HepG2 (cell line): Measurements from ENCODE around the gene DNLZ. TPM values are rescaled to one million over a fixed set of nuclear protein-coding genes. Genes with fewer than 3 reads are reported as not detected.

Experiments used
- CCDC6 ChIP-seq: sonication (generic); formaldehyde crosslinking; IDR thresholded peaks from 2 replicates; pipeline ENCODE4 v1.8.1; 2022; ENCODE audit warnings: mild to moderate bottlenecking, missing genetic modification reagents, moderate library complexity
- GATAD2A ChIP-seq: IDR thresholded peaks from 2 replicates; pipeline ENCODE4 v1.6.1; 2016
- MTA3 ChIP-seq: sonication (generic); formaldehyde crosslinking; IDR thresholded peaks from 2 replicates; pipeline ENCODE4 v1.4.0; 2020; ENCODE audit warnings: missing genetic modification reagents
- NR2C2 ChIP-seq: sonication (generic); formaldehyde crosslinking; IDR thresholded peaks from 2 replicates; pipeline ENCODE4 v1.4.0; 2020; ENCODE audit warnings: missing genetic modification reagents, mild to moderate bottlenecking, moderate library complexity, borderline replicate concordance
- RAD21 ChIP-seq: fragments of 450-650 bp; formaldehyde crosslinking; IDR thresholded peaks from 2 replicates; pipeline ENCODE4 v1.5.0; 2020; ENCODE audit warnings: mild to moderate bottlenecking
- SMC3 ChIP-seq: IDR thresholded peaks from 2 replicates; pipeline ENCODE4 v1.6.1; 2011; ENCODE audit warnings: low read length, improper control_type of control experiment
- SOX5 ChIP-seq: IDR thresholded peaks from 2 replicates; pipeline ENCODE4 v1.6.1; 2016; ENCODE audit warnings: borderline replicate concordance
- STAG1 ChIP-seq: sonication (generic); formaldehyde crosslinking; IDR thresholded peaks from 2 replicates; pipeline ENCODE4 v1.4.0; 2020; ENCODE audit warnings: missing genetic modification reagents
- SYNCRIP ChIP-seq: fragments of 200-400 bp; formaldehyde crosslinking; IDR thresholded peaks from 2 replicates; pipeline ENCODE4 v1.6.1; 2018; ENCODE audit warnings: mild to moderate bottlenecking, low read depth, low read length; ENCODE audit not compliant: insufficient read depth
- TARDBP ChIP-seq: sonication (generic); formaldehyde crosslinking; IDR thresholded peaks from 2 replicates; pipeline ENCODE4 v1.8.0; 2022; ENCODE audit warnings: mild to moderate bottlenecking, missing genetic modification reagents
- YEATS2 ChIP-seq: sonication (generic); formaldehyde crosslinking; IDR thresholded peaks from 2 replicates; pipeline ENCODE4 v1.4.0; 2020; ENCODE audit warnings: missing genetic modification reagents, borderline replicate concordance
- ZNF10 ChIP-seq: sonication (generic); formaldehyde crosslinking; IDR thresholded peaks from 2 replicates; pipeline ENCODE4 v1.4.0; 2020; ENCODE audit warnings: mild to moderate bottlenecking, low read depth, missing genetic modification reagents, borderline replicate concordance
- ZNF263 ChIP-seq: sonication (generic); formaldehyde crosslinking; IDR thresholded peaks from 2 replicates; pipeline ENCODE4 v1.4.0; 2020; ENCODE audit warnings: missing genetic modification reagents
- ZNF570 ChIP-seq: sonication (generic); formaldehyde crosslinking; IDR thresholded peaks from 2 replicates; pipeline ENCODE4 v1.4.0; 2020; ENCODE audit warnings: mild to moderate bottlenecking, missing genetic modification reagents, borderline replicate concordance
- ZNF720 ChIP-seq: sonication (generic); formaldehyde crosslinking; IDR thresholded peaks from 2 replicates; pipeline ENCODE4 v1.4.0; 2020; ENCODE audit warnings: missing genetic modification reagents
- ZNF883 ChIP-seq: sonication (generic); formaldehyde crosslinking; IDR thresholded peaks from 2 replicates; pipeline ENCODE4 v1.5.1; 2020; ENCODE audit warnings: mild to moderate bottlenecking, missing genetic modification reagents; ENCODE audit errors: not compliant biosample characterization
- polyA plus RNA-seq, 8 experiments: library from polyadenylated mRNA; depleted of rRNA in 3 of 8; stranded (reverse) in 7 of 8; unstranded in 1 of 8; fragments of >200 nt; fragmentation: Illumina TruSeq in 4 of 8; extraction: Trizol in 4 of 8; gene quantifications; 2 replicates each; pipeline versions ENCODE4 v1.2.1 to v1.2.3, GENCODE V29; 2011 to 2016; ENCODE audit warnings: low read depth in 4 of 8, missing spikeins in 1 of 8, mixed read lengths in 1 of 8; ENCODE audit not compliant: insufficient read depth in 1 of 8
- total RNA-seq, 5 experiments: library from RNA; depleted of rRNA; stranded (reverse); fragments of >200 nt; fragmentation: Illumina TruSeq; extraction: Trizol; gene quantifications; 2 replicates each; pipeline ENCODE4 v1.2.3, GENCODE V29; 2016; ENCODE audit warnings: low read depth in 1 of 5
- TF ChIP-seq, protein P1 (sequence below): IDR thresholded peaks from 2 replicates; pipeline ENCODE4 v1.6.1; 2016; ENCODE audit warnings: mild to moderate bottlenecking
- TF ChIP-seq, protein P2 (sequence below): sonication (generic); formaldehyde crosslinking; IDR thresholded peaks from 2 replicates; pipeline ENCODE4 v1.5.0; 2020; ENCODE audit warnings: mild to moderate bottlenecking, missing genetic modification reagents, borderline replicate concordance
- TF ChIP-seq, protein P3 (sequence below): fragments of 450-650 bp; IDR thresholded peaks from 2 replicates; pipeline ENCODE4 v1.6.1; 2017
- TF ChIP-seq, protein P4 (sequence below): sonication (generic); formaldehyde crosslinking; IDR thresholded peaks from 2 replicates; pipeline ENCODE4 v1.4.0; 2020; ENCODE audit warnings: missing genetic modification reagents, borderline replicate concordance

DNLZ gene
- total and polyA plus RNA-seq, 2 of the 13 experiments (the other 11 are each of a cell fraction or from before 2014, with no cell fraction given): 3.4 to 8.0 TPM

DNA sequence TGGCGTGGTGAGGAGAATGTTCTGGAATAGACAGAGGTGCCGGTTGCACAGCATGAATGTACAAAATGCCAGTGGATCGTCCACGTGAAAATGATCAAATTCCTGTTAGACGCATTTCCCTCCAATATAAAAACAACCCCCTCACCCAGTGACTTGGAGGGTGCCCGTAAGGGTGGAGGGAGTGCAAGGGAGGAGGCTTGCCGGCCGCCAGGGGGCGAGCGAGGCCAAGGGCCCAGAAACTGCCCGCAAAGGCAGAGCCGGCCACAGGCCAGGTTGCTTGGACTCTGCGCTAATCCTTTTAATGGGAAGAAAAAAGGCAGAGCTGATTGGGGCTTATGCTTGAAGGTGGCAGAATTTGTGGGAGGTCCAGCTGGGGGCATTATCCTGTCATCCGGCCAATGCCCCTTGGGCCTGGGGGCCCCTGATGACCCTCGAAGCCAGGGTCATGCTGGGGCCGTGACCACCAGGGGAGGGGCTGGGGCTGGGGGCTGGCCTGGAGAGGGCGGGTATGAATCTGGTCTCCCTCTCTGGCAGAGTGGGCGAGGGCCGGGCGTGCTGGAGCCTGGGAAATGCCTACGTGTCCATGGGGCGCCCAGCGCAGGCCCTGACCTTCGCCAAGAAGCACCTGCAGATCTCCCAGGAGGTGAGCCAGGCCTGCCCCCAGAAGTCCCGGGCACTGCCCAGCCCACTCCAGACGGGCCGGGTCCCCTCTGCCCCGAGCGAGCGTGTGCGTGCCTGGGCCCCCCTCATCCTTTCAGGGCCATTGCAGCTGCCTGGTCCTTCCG is 24.2 kb downstream of the DNLZ start (continued):
- TF ChIP-seq SMC3 (peak; percentile 55; the same call in 1 of the 2 replicates), ZNF883 (peak; percentile 35), RAD21 (CRISPR knock-in tag) (peak; percentile 90), ZNF570 (CRISPR knock-in tag) (no peak), NR2C2 (peak; percentile 31; the same call in 1 of the 2 replicates), TARDBP (CRISPR knock-in tag) (no peak), YEATS2 (peak; percentile 35; the same call in 1 of the 2 replicates), ZNF10 (CRISPR knock-in tag) (no peak), GATAD2A (CRISPR knock-in tag) (0 out of 2 replicates have a peak, but pooled peaks have one; percentile 41), SYNCRIP (no peak), STAG1 (CRISPR knock-in tag) (peak; percentile 87), ZNF263 (CRISPR knock-in tag) (no peak), SOX5 (CRISPR knock-in tag) (peak; percentile 11; the same call in 1 of the 2 replicates), CCDC6 (CRISPR knock-in tag) (no peak), ZNF720 (no peak), MTA3 (CRISPR knock-in tag) (no peak)
- TF ChIP-seq, protein P1, sequence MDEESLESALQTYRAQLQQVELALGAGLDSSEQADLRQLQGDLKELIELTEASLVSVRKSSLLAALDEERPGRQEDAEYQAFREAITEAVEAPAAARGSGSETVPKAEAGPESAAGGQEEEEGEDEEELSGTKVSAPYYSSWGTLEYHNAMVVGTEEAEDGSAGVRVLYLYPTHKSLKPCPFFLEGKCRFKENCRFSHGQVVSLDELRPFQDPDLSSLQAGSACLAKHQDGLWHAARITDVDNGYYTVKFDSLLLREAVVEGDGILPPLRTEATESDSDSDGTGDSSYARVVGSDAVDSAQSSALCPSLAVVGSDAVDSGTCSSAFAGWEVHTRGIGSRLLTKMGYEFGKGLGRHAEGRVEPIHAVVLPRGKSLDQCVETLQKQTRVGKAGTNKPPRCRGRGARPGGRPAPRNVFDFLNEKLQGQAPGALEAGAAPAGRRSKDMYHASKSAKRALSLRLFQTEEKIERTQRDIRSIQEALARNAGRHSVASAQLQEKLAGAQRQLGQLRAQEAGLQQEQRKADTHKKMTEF (CRISPR knock-in tag): peak; percentile 33; the same call in 1 of the 2 replicates
- TF ChIP-seq, protein P2, sequence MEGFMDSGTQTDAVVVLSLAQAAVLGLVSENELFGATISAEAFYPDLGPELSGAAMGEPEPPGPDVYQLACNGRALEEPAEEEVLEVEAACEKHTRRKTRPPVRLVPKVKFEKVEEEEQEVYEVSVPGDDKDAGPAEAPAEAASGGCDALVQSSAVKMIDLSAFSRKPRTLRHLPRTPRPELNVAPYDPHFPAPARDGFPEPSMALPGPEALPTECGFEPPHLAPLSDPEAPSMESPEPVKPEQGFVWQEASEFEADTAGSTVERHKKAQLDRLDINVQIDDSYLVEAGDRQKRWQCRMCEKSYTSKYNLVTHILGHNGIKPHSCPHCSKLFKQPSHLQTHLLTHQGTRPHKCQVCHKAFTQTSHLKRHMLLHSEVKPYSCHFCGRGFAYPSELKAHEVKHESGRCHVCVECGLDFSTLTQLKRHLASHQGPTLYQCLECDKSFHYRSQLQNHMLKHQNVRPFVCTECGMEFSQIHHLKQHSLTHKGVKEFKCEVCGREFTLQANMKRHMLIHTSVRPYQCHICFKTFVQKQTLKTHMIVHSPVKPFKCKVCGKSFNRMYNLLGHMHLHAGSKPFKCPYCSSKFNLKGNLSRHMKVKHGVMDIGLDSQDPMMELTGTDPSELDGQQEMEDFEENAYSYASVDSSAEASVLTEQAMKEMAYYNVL: no peak
- TF ChIP-seq, protein P3, sequence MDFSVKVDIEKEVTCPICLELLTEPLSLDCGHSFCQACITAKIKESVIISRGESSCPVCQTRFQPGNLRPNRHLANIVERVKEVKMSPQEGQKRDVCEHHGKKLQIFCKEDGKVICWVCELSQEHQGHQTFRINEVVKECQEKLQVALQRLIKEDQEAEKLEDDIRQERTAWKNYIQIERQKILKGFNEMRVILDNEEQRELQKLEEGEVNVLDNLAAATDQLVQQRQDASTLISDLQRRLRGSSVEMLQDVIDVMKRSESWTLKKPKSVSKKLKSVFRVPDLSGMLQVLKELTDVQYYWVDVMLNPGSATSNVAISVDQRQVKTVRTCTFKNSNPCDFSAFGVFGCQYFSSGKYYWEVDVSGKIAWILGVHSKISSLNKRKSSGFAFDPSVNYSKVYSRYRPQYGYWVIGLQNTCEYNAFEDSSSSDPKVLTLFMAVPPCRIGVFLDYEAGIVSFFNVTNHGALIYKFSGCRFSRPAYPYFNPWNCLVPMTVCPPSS: no peak
- TF ChIP-seq, protein P4, sequence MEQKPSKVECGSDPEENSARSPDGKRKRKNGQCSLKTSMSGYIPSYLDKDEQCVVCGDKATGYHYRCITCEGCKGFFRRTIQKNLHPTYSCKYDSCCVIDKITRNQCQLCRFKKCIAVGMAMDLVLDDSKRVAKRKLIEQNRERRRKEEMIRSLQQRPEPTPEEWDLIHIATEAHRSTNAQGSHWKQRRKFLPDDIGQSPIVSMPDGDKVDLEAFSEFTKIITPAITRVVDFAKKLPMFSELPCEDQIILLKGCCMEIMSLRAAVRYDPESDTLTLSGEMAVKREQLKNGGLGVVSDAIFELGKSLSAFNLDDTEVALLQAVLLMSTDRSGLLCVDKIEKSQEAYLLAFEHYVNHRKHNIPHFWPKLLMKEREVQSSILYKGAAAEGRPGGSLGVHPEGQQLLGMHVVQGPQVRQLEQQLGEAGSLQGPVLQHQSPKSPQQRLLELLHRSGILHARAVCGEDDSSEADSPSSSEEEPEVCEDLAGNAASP: no peak; the same call in 1 of the 2 replicates
